ENCODE data around the gene PRUNE1.

The PRUNE1 gene

DNA sequence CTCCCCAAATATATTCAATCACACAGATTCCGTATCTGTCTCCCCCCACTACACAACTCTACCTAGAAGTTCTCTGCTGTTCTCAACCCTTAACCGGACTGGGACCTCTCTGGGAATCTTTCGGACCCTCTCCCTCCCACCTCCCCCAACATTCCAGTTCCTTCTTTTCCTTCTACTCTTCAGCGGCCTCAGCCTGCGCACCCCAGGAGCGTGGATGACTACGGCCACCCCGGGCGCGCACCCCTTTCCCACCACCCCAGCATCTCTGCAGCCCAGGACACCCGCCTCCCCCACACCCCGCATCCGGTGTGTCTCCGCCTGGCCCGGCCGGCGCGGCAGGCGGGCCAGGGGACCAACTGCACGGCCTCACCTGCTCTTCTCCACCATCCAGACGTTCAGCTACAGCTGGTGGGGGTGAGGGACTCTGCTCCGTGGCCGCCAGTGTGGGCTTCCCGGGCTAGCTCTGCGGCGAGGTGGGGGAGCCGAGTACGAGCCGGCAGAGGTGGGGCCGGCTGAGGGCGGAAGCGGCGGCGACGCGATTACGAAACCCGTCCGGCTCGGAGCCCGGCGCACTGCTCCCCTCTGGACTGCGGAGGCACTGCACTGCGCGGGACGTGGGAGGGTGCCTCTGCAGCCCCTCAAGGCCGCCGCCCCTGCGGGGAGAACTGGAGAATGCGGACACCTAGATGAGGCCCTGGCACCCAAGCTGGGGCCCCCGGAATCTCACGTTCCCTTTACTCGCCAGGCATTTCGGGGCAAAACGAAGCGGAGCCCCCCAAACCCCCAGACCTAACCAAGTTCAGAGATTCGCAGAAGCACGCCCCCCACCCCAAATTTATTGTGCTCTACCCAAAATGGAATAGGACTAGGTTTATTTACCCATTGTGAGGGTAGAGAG is 51.1 kb downstream of the PRUNE1 start, which contains the start of gene CDC42SE1:
Gene CDC42SE1 (minus strand): TSS at position 514 of the 898 bp plus-strand sequence. CDS start 3,892 bp downstream, outside the sequence.
- TF ChIP-seq MYC (IDR thresholded peaks at IDR 0.05; ENCODE audit: low read depth, low read length): peak; percentile 79
- TF ChIP-seq POLR2A (IDR thresholded peaks at IDR 0.05; ENCODE audit: extremely low read depth, insufficient read length): peak; percentile 87
- TF ChIP-seq, protein P1, sequence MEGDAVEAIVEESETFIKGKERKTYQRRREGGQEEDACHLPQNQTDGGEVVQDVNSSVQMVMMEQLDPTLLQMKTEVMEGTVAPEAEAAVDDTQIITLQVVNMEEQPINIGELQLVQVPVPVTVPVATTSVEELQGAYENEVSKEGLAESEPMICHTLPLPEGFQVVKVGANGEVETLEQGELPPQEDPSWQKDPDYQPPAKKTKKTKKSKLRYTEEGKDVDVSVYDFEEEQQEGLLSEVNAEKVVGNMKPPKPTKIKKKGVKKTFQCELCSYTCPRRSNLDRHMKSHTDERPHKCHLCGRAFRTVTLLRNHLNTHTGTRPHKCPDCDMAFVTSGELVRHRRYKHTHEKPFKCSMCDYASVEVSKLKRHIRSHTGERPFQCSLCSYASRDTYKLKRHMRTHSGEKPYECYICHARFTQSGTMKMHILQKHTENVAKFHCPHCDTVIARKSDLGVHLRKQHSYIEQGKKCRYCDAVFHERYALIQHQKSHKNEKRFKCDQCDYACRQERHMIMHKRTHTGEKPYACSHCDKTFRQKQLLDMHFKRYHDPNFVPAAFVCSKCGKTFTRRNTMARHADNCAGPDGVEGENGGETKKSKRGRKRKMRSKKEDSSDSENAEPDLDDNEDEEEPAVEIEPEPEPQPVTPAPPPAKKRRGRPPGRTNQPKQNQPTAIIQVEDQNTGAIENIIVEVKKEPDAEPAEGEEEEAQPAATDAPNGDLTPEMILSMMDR (IDR thresholded peaks at IDR 0.05; ENCODE audit: low read depth, low read length): peak; percentile 63
- TF ChIP-seq, protein P2, sequence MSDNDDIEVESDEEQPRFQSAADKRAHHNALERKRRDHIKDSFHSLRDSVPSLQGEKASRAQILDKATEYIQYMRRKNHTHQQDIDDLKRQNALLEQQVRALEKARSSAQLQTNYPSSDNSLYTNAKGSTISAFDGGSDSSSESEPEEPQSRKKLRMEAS (IDR thresholded peaks at IDR 0.05; ENCODE audit: low read depth, low read length): peak; percentile 48
- H3K4me3 ChIP-seq (ENCODE audit: low read depth, low read length): peak within 1 kb of the TSS; percentile 99
- peak; percentile 96 for DNase-seq (ENCODE audit: low read depth)

DNA sequence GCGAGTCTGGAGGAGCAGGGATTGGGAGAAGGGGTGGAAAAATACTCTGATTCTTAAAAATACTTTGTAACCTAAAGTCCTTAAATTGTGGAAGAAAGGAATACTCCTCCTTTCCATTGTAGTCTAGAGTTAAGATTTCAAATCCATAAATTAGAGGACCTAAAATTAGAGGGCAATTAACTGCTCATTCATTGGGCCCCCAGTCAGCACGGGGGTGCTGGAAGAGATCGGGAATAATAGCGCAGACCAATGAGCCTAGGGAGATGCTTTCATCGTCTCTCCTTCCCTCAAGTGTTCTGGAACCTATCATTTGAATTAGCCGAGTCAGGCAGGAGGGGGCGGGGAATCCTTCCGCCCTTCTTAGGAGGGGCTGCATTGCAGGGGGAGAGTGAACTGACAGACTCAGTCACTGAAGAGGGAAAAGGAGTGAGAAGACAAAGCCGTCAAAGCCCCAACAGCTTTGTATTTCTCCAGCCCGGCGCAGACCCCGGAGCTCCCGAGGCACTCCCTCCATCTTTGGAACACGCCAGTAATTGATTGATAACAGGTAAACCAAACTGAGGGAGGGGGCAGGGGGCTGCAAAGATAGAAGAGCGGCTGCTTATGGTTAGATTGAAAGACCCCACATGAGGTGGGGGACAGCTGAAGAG is 51.9 kb downstream of the PRUNE1 start, which contains the start of gene MLLT11:
Gene MLLT11 (plus strand): TSS at position 391 of the 650 bp plus-strand sequence. CDS start 6,828 bp downstream, outside the sequence.
- peak within 1 kb of the TSS; percentile 99 for H3K4me3 ChIP-seq (ENCODE audit: low read depth, low read length)
- 0 out of 2 replicates have a peak, but pooled peaks have one; percentile 12 for TF ChIP-seq MYC (IDR thresholded peaks at IDR 0.05; ENCODE audit: low read depth, low read length)
- peak; percentile 17 for TF ChIP-seq POLR2A (IDR thresholded peaks at IDR 0.05; ENCODE audit: extremely low read depth, insufficient read length)
- TF ChIP-seq, protein P1 (IDR thresholded peaks at IDR 0.05; ENCODE audit: low read depth, low read length): peak; percentile 9
- TF ChIP-seq, protein P2 (IDR thresholded peaks at IDR 0.05; ENCODE audit: low read depth, low read length): no peak
- DNase-seq (ENCODE audit: low read depth): peak; percentile 85

DNA sequence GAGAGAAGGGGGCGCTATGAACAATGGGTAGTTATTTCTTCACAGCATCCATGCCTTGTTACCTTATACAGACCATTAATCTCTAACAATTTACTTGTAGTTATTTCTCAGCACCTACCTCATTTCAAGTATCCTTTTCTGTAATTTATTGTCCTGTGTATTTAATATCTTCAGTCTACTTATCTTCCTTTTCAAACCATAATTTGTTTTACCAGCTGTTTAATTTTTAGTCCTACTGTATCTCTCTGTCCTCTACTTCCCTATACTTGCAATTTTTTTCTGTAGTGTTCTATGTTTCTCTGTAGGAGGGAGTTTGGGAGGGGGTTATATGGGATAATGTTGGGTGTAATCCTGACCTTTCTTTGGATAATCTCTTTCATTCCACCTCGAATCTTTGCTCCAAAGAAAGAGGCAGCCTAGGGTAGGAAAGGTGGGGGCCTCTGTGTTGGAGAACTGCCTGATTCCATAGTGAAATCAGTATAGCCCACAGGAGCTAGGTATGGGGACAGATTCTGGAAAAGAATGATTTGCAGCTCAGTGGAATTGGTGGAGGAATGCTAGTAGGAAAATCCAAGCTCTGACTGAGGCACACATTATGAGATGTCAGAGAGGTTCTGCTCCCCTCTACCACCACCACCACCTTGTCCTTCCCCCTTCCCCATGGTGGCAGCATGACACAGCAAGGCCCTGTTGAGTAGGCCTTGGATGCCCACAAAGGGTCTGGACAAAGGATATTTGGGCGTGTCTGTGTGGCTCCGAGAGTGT is 52.6 kb downstream of the PRUNE1 start:
- H3K4me3 ChIP-seq (ENCODE audit: low read depth, low read length): peak overlapping the region; percentile 99
- peak; percentile 56 for DNase-seq (ENCODE audit: low read depth)
- TF ChIP-seq MYC (IDR thresholded peaks at IDR 0.05; ENCODE audit: low read depth, low read length): no peak
- TF ChIP-seq POLR2A (IDR thresholded peaks at IDR 0.05; ENCODE audit: extremely low read depth, insufficient read length): no peak
- TF ChIP-seq, protein P1 (IDR thresholded peaks at IDR 0.05; ENCODE audit: low read depth, low read length): no peak
- TF ChIP-seq, protein P2 (IDR thresholded peaks at IDR 0.05; ENCODE audit: low read depth, low read length): no peak

DNA sequence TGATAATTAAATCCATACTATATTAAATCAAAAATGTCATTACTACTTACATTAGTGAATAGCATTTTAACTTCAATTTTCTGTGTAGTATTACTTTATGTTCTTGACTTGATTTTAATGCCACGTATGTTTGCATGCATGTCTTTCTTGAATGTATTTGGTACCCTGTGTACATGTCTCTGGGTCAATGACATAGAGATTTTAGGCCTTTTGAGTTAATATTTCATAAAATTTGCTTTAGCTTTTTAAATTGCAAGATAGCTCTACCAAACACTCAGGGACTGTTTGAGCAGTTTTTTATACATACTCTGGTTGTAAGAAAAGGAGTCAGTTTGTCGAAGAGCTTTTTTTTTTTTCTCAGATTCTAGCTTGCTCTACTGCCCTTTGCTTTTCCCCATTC is 53.5 kb downstream of the PRUNE1 start:
- TF ChIP-seq MYC (IDR thresholded peaks at IDR 0.05; ENCODE audit: low read depth, low read length) (no peak), POLR2A (IDR thresholded peaks at IDR 0.05; ENCODE audit: extremely low read depth, insufficient read length) (no peak)
- TF ChIP-seq, protein P2 (IDR thresholded peaks at IDR 0.05; ENCODE audit: low read depth, low read length): no peak
- TF ChIP-seq, protein P1 (IDR thresholded peaks at IDR 0.05; ENCODE audit: low read depth, low read length): no peak
- DNase-seq (ENCODE audit: low read depth): no peak
- H3K4me3 ChIP-seq (ENCODE audit: low read depth, low read length): peak overlapping the region; percentile 99

DNA sequence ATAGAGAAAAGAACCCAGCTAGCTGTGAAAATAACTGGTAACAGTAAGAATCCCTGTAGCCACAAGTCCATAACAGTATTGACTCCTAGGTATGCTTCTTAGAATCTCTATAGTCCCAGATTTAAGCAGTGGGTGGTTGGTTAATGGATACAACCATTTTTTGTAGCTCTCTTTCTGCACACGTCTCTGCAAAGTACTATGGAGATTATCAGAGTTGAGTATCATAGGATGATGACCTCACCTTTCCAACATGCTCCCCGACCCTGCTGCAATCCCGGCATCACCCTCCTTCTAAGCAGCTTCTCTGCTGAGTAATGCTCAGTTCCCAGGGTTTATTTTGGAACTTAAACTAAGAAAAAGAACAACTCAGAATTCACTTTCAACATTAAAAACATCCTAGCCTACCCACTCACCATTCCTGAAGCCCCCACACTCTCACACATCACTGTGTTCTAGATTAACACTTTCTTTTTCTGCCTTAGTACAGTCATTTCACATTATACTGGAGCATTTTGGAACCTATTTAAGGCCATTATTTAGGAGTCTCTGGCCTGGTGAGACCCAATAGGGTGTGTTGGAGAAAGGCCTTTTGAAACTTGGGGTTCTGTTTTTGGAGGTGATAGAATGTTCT is 54.6 kb downstream of the PRUNE1 start:
- TF ChIP-seq, protein P1 (IDR thresholded peaks at IDR 0.05; ENCODE audit: low read depth, low read length): no peak
- TF ChIP-seq, protein P2 (IDR thresholded peaks at IDR 0.05; ENCODE audit: low read depth, low read length): no peak
- no peak for TF ChIP-seq POLR2A (IDR thresholded peaks at IDR 0.05; ENCODE audit: extremely low read depth, insufficient read length)
- TF ChIP-seq MYC (IDR thresholded peaks at IDR 0.05; ENCODE audit: low read depth, low read length): no peak
- no peak overlapping the region for H3K4me3 ChIP-seq (ENCODE audit: low read depth, low read length)
- no peak for DNase-seq (ENCODE audit: low read depth)

Data from NB4 (cell line).